SK-N-SH (cell line): ENCODE data around the gene FOXN4. TPM values are rescaled to one million over a fixed set of nuclear protein-coding genes. Genes with fewer than 3 reads are reported as not detected.

Experiments
- CTCF ChIA-PET: fragments of 300-600, 350-600 bp; formaldehyde crosslinking; extraction: SDS; loops from one replicate; lab custom pipeline; 2021; lab: Yijun Ruan, JAX
- POLR2A ChIA-PET: fragments of 350-600 bp; sonication (Branson Sonifier 250); formaldehyde crosslinking; extraction: SDS; loops from one replicate; lab custom pipeline; 2020; ENCODE audit warnings: antibody characterized with exemption, inconsistent platforms; lab: Yijun Ruan, JAX
- DNase-seq: peaks from one replicate; pipeline ENCODE4 v3.0.0; 2012
- H2AFZ ChIP-seq: fragments of 200-600 bp; sonication (generic); 2 replicates; pipeline ENCODE4 v1.8.1; 2016; ENCODE audit warnings: antibody characterized with exemption, mild to moderate bottlenecking, low read depth
- H3F3A ChIP-seq: fragments of 200-600 bp; sonication (generic); replicated peaks from 2 replicates; pipeline ENCODE3; 2016; ENCODE audit warnings: antibody characterized with exemption, mild to moderate bottlenecking; ENCODE audit not compliant: insufficient read depth
- H3K27ac ChIP-seq, 2 experiments: fragments of 200-500 bp in 1 of 2; fragments of 200-600 bp in 1 of 2; sonication (Bioruptor generic) in 1 of 2; sonication (generic), shearing (Covaris generic) in 1 of 2; 2 replicates each; pipeline versions ENCODE4 v1.5.1 to v1.6.1; 2014 to 2016; ENCODE audit warnings: low read depth in 2 of 2, inconsistent platforms in 1 of 2, low read length in 1 of 2, mild to moderate bottlenecking in 1 of 2, mixed read lengths in 1 of 2
- H3K27me3 ChIP-seq: fragments of 200-600 bp; sonication (generic), shearing (Covaris generic); 2 replicates; pipeline ENCODE4 v1.6.1; 2016; ENCODE audit warnings: mixed run types; ENCODE audit not compliant: insufficient read depth
- H3K36me3 ChIP-seq, 2 experiments: fragments of 200-500 bp in 1 of 2; fragments of 200-600 bp in 1 of 2; sonication (Bioruptor generic) in 1 of 2; sonication (generic) in 1 of 2; replicated peaks in 1 of 2; 2 replicates each; pipeline versions ENCODE3 to v1.5.1; 2014 to 2016; ENCODE audit warnings: low read length in 1 of 2, mild to moderate bottlenecking in 1 of 2; ENCODE audit not compliant: insufficient read depth in 2 of 2, control insufficient read depth in 1 of 2
- H3K4me1 ChIP-seq, 2 experiments: fragments of 200-500 bp in 1 of 2; fragments of 200-600 bp in 1 of 2; sonication (Bioruptor generic) in 1 of 2; sonication (generic), shearing (Covaris generic) in 1 of 2; 2 replicates each; pipeline versions ENCODE4 v1.5.1 to v1.6.1; 2014 to 2016; ENCODE audit warnings: low read depth in 1 of 2, low read length in 1 of 2, mixed run types in 1 of 2; ENCODE audit not compliant: insufficient read depth in 2 of 2, control insufficient read depth in 1 of 2
- H3K4me2 ChIP-seq: fragments of 200-600 bp; sonication (generic), shearing (Covaris generic); 2 replicates; pipeline ENCODE4 v1.6.1; 2017; ENCODE audit warnings: mixed run types
- H3K4me3 ChIP-seq, 2 experiments: fragments of 200-500 bp in 1 of 2; fragments of 200-600 bp in 1 of 2; sonication (Bioruptor generic) in 1 of 2; sonication (generic), shearing (Covaris generic) in 1 of 2; 2 replicates each; pipeline versions ENCODE4 v1.5.1 to v1.8.1; 2014 to 2016; ENCODE audit warnings: low read depth in 2 of 2, inconsistent platforms in 1 of 2, low read length in 1 of 2, mild to moderate bottlenecking in 1 of 2, mixed read lengths in 1 of 2, moderate library complexity in 1 of 2
- H3K79me2 ChIP-seq: fragments of 200-600 bp; sonication (generic); 2 replicates; pipeline ENCODE4 v1.8.1; 2017; ENCODE audit warnings: mild to moderate bottlenecking; ENCODE audit not compliant: insufficient read depth
- H3K9ac ChIP-seq: fragments of 200-600 bp; sonication (generic); 2 replicates; pipeline ENCODE4 v1.6.1; 2017; ENCODE audit warnings: mixed run types
- H3K9me2 ChIP-seq: fragments of 200-600 bp; sonication (generic); 2 replicates; pipeline ENCODE4 v1.6.1; 2017; ENCODE audit warnings: mixed run types
- H3K9me3 ChIP-seq: fragments of 200-600 bp; sonication (generic); 2 replicates; pipeline ENCODE4 v1.6.1; 2017; ENCODE audit warnings: mixed run types, mild to moderate bottlenecking, moderate library complexity
- H4K20me1 ChIP-seq: fragments of 200-600 bp; sonication (generic); 2 replicates; pipeline ENCODE4 v1.6.1; 2017; ENCODE audit warnings: mild to moderate bottlenecking, mixed run types; ENCODE audit not compliant: insufficient read depth
- ELF1 ChIP-seq: IDR thresholded peaks from 2 replicates; pipeline ENCODE4 v1.4.0; 2012
- EP300 ChIP-seq, 2 experiments: IDR thresholded peaks; 2 replicates each; pipeline versions ENCODE4 v1.4.0 to v1.6.1; 2012; ENCODE audit warnings: borderline replicate concordance in 1 of 2, low read depth in 1 of 2, low read length in 1 of 2
- EZH2phosphoT487 ChIP-seq: fragments of 200-600 bp; sonication (generic); IDR thresholded peaks from 2 replicates; pipeline ENCODE4 v1.6.1; 2017; ENCODE audit warnings: low read depth, mixed run types, mild to moderate bottlenecking, antibody characterized with exemption, moderate library complexity, borderline replicate concordance
- GATA2 ChIP-seq: sonication (generic); formaldehyde crosslinking; IDR thresholded peaks from 2 replicates; pipeline ENCODE4 v1.5.0; 2020; ENCODE audit warnings: mild to moderate bottlenecking, missing genetic modification reagents
- JUND ChIP-seq: IDR thresholded peaks from 2 replicates; pipeline ENCODE4 v1.4.0; 2012
- MEF2A ChIP-seq: IDR thresholded peaks from 2 replicates; pipeline ENCODE4 v1.4.0; 2012; ENCODE audit warnings: low read depth, borderline replicate concordance
- NRF1 ChIP-seq: IDR thresholded peaks from 2 replicates; pipeline ENCODE4 v1.6.1; 2012; ENCODE audit warnings: low read depth, mild to moderate bottlenecking, low read length
- POLR2AphosphoS5 ChIP-seq: IDR thresholded peaks from 2 replicates; pipeline ENCODE4 v1.6.1; 2012; ENCODE audit warnings: low read depth, low read length
- RCOR1 ChIP-seq: fragments of 150-350 bp; IDR thresholded peaks from 2 replicates; pipeline ENCODE4 v1.6.1; 2017; ENCODE audit warnings: antibody characterized with exemption, low read length
- RFX5 ChIP-seq: IDR thresholded peaks from 2 replicates; pipeline ENCODE4 v1.6.1; 2012; ENCODE audit warnings: mild to moderate bottlenecking, improper control_type of control experiment, low read length
- SMC3 ChIP-seq: IDR thresholded peaks from 2 replicates; pipeline ENCODE4 v1.6.1; 2012; ENCODE audit warnings: low read depth, low read length, improper control_type of control experiment
- TAF1 ChIP-seq: IDR thresholded peaks from 2 replicates; pipeline ENCODE4 v1.6.1; 2012; ENCODE audit warnings: low read depth, mild to moderate bottlenecking, low read length, moderate library complexity, borderline replicate concordance
- TCF12 ChIP-seq: IDR thresholded peaks from 2 replicates; pipeline ENCODE4 v1.4.0; 2012
- YY1 ChIP-seq: IDR thresholded peaks from 2 replicates; pipeline ENCODE4 v1.4.0; 2012; ENCODE audit warnings: low read depth, mild to moderate bottlenecking
- WGBS: methylation state at CpG from one replicate; pipeline ENCODE4 v1.1.6; 2017; ENCODE audit warnings: low lambda C conversion rate; 5-methylcytosine and 5-hydroxymethylcytosine counted together
- polyA plus RNA-seq, 3 experiments: library from polyadenylated mRNA; depleted of rRNA; stranded (reverse); fragments of >200 nt; gene quantifications; 2 replicates each; pipeline ENCODE4 v1.2.3, GENCODE V29; 2012
- TF ChIP-seq, protein P1 (sequence below): fragments of 150-350 bp; IDR thresholded peaks from 2 replicates; pipeline ENCODE4 v1.6.1; 2017; ENCODE audit warnings: antibody characterized with exemption, low read length, low read depth, borderline replicate concordance
- TF ChIP-seq, protein P2 (sequence below): IDR thresholded peaks from 2 replicates; pipeline ENCODE4; 2012
- TF ChIP-seq, protein P3 (sequence below): IDR thresholded peaks from 2 replicates; pipeline ENCODE4 v1.6.1; 2012; ENCODE audit warnings: mild to moderate bottlenecking, low read depth, low read length, moderate library complexity
- TF ChIP-seq, protein P4 (sequence below): fragments of 150-350 bp; IDR thresholded peaks from 2 replicates; pipeline ENCODE4 v1.6.1; 2016; ENCODE audit warnings: mild to moderate bottlenecking, low read depth, low read length
- TF ChIP-seq, protein P5 (sequence below): IDR thresholded peaks from 2 replicates; pipeline ENCODE4 v1.4.0; 2012; ENCODE audit warnings: low read depth
- TF ChIP-seq, protein P6 (sequence below): IDR thresholded peaks from 2 replicates; pipeline ENCODE4 v1.4.0; 2012; ENCODE audit warnings: low read depth, borderline replicate concordance

The FOXN4 gene
- polyA plus RNA-seq, 1 of the 3 experiments (the other 2 are of a cell fraction): 0.10 TPM

DNA sequence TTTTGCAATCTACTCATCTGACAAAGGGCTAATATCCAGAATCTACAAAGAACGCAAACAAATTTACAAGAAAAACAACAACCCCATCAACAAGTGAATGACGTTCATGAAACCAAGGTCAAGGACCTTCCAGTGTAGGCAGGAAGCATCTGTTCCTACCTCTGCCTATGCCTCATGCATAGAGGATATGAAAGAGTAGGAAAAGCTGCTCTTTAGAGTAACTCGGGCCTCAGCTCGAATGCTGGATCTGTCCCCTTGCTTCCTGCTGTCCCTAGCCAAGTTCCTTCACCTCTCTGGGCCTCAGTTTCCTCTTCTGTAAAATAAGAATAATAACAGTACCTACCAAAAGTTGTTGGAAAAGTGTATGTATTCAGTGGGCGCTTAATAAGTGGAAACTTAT, 65.0 kb downstream of the FOXN4 start:
- Histone ChIP-seq H4K20me1 (no peaks in the 10 kb centered on the region), H3K36me3 (peaks cover 0 to 13% of the 10 kb centered on the region in 2 experiments), H3K4me3 (no peak overlapping the region)
- DNase-seq: no peak
- POLR2A ChIA-PET: interaction anchor here (0.7 kb wide), 1 partner anchor 32 kb away, joined by 3 read pairs; no protein-coding TSS in a partner anchor
- TF ChIP-seq SMC3 (no peak), ELF1 (no peak), MEF2A (no peak), YY1 (no peak), RCOR1 (no peak), EZH2phosphoT487 (no peak), NRF1 (no peak), RFX5 (no peak), TCF12 (no peak), JUND (no peak), GATA2 (CRISPR knock-in tag) (no peak), POLR2AphosphoS5 (no peak), TAF1 (no peak), EP300 (IDR thresholded peaks at IDR 0.05; ENCODE audit: borderline replicate concordance in 1 of 2, low read depth in 1 of 2, low read length in 1 of 2) (no peak)
- TF ChIP-seq, protein P1, sequence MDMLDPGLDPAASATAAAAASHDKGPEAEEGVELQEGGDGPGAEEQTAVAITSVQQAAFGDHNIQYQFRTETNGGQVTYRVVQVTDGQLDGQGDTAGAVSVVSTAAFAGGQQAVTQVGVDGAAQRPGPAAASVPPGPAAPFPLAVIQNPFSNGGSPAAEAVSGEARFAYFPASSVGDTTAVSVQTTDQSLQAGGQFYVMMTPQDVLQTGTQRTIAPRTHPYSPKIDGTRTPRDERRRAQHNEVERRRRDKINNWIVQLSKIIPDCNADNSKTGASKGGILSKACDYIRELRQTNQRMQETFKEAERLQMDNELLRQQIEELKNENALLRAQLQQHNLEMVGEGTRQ: no peak
- TF ChIP-seq, protein P2, sequence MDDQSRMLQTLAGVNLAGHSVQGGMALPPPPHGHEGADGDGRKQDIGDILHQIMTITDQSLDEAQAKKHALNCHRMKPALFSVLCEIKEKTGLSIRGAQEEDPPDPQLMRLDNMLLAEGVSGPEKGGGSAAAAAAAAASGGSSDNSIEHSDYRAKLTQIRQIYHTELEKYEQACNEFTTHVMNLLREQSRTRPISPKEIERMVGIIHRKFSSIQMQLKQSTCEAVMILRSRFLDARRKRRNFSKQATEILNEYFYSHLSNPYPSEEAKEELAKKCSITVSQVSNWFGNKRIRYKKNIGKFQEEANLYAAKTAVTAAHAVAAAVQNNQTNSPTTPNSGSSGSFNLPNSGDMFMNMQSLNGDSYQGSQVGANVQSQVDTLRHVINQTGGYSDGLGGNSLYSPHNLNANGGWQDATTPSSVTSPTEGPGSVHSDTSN: no peak
- TF ChIP-seq, protein P3, sequence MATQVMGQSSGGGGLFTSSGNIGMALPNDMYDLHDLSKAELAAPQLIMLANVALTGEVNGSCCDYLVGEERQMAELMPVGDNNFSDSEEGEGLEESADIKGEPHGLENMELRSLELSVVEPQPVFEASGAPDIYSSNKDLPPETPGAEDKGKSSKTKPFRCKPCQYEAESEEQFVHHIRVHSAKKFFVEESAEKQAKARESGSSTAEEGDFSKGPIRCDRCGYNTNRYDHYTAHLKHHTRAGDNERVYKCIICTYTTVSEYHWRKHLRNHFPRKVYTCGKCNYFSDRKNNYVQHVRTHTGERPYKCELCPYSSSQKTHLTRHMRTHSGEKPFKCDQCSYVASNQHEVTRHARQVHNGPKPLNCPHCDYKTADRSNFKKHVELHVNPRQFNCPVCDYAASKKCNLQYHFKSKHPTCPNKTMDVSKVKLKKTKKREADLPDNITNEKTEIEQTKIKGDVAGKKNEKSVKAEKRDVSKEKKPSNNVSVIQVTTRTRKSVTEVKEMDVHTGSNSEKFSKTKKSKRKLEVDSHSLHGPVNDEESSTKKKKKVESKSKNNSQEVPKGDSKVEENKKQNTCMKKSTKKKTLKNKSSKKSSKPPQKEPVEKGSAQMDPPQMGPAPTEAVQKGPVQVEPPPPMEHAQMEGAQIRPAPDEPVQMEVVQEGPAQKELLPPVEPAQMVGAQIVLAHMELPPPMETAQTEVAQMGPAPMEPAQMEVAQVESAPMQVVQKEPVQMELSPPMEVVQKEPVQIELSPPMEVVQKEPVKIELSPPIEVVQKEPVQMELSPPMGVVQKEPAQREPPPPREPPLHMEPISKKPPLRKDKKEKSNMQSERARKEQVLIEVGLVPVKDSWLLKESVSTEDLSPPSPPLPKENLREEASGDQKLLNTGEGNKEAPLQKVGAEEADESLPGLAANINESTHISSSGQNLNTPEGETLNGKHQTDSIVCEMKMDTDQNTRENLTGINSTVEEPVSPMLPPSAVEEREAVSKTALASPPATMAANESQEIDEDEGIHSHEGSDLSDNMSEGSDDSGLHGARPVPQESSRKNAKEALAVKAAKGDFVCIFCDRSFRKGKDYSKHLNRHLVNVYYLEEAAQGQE: no peak
- TF ChIP-seq, protein P4, sequence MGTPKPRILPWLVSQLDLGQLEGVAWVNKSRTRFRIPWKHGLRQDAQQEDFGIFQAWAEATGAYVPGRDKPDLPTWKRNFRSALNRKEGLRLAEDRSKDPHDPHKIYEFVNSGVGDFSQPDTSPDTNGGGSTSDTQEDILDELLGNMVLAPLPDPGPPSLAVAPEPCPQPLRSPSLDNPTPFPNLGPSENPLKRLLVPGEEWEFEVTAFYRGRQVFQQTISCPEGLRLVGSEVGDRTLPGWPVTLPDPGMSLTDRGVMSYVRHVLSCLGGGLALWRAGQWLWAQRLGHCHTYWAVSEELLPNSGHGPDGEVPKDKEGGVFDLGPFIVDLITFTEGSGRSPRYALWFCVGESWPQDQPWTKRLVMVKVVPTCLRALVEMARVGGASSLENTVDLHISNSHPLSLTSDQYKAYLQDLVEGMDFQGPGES: no peak
- TF ChIP-seq, protein P5, sequence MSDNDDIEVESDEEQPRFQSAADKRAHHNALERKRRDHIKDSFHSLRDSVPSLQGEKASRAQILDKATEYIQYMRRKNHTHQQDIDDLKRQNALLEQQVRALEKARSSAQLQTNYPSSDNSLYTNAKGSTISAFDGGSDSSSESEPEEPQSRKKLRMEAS: no peak
- TF ChIP-seq, protein P6, sequence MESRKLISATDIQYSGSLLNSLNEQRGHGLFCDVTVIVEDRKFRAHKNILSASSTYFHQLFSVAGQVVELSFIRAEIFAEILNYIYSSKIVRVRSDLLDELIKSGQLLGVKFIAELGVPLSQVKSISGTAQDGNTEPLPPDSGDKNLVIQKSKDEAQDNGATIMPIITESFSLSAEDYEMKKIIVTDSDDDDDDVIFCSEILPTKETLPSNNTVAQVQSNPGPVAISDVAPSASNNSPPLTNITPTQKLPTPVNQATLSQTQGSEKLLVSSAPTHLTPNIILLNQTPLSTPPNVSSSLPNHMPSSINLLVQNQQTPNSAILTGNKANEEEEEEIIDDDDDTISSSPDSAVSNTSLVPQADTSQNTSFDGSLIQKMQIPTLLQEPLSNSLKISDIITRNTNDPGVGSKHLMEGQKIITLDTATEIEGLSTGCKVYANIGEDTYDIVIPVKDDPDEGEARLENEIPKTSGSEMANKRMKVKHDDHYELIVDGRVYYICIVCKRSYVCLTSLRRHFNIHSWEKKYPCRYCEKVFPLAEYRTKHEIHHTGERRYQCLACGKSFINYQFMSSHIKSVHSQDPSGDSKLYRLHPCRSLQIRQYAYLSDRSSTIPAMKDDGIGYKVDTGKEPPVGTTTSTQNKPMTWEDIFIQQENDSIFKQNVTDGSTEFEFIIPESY: no peak
- TF ChIP-seq, all 33 proteins: peak for 0
- CTCF ChIA-PET: interaction anchor here (1.8 kb wide), 1 partner anchor 20 kb away, joined by 8 read pairs; no protein-coding TSS in a partner anchor
- H3K9me3 ChIP-seq: no peaks in the 10 kb centered on the region
- no peaks in the 10 kb centered on the region for H3K4me1 ChIP-seq
- H2AFZ ChIP-seq: no peak overlapping the region
- H3F3A ChIP-seq: no peaks in the 10 kb centered on the region
- H3K4me2 ChIP-seq: no peak overlapping the region
- WGBS: 94% methylated on average over 5 of the region's 5 CpGs
- no peaks in the 10 kb centered on the region for H3K79me2 ChIP-seq
- H3K27me3 ChIP-seq: no peaks in the 10 kb centered on the region
- no peak overlapping the region for H3K9ac ChIP-seq
- H3K27ac ChIP-seq: no peak overlapping the region
- H3K9me2 ChIP-seq: no peaks in the 10 kb centered on the region
